Fibroblast of lung (primary cell): ENCODE measurements around the gene TMEM131L.

Experiments used
- EZH2 ChIP-seq: IDR thresholded peaks from 2 replicates; pipeline ENCODE4 v1.5.1; 2012; ENCODE audit warnings: low read length, control low read depth, mild to moderate bottlenecking; ENCODE audit errors: missing control alignments
- TF ChIP-seq, protein P1 (sequence below), 2 donors: IDR thresholded peaks in 1 of 2; conservative IDR thresholded peaks in 1 of 2; 1 replicate in 1 of 2; 2 replicates in 1 of 2; pipeline ENCODE4 v1.5.1; 2011 to 2012; ENCODE audit warnings: low read length in 2 of 2, control low read depth in 1 of 2, inconsistent platforms in 1 of 2, low read depth in 1 of 2, mild to moderate bottlenecking in 1 of 2

GRCh38 chr4:153542131-153542530 lies 76.0 kb downstream of the TMEM131L start:
- TF ChIP-seq, protein P1, sequence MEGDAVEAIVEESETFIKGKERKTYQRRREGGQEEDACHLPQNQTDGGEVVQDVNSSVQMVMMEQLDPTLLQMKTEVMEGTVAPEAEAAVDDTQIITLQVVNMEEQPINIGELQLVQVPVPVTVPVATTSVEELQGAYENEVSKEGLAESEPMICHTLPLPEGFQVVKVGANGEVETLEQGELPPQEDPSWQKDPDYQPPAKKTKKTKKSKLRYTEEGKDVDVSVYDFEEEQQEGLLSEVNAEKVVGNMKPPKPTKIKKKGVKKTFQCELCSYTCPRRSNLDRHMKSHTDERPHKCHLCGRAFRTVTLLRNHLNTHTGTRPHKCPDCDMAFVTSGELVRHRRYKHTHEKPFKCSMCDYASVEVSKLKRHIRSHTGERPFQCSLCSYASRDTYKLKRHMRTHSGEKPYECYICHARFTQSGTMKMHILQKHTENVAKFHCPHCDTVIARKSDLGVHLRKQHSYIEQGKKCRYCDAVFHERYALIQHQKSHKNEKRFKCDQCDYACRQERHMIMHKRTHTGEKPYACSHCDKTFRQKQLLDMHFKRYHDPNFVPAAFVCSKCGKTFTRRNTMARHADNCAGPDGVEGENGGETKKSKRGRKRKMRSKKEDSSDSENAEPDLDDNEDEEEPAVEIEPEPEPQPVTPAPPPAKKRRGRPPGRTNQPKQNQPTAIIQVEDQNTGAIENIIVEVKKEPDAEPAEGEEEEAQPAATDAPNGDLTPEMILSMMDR (conservative IDR thresholded peaks at IDR 0.05 in 1 of 2, IDR thresholded peaks at IDR 0.05 in 1 of 2; ENCODE audit: low read depth in 1 of 2, low read length in 2 of 2), result no peak
- TF ChIP-seq EZH2, result no peak
